DOHH2 (cell line): ENCODE measurements around the gene RELA.

ENCODE experiments used
- H3F3A ChIP-seq: fragments of 200-600 bp; sonication (generic), shearing (Covaris generic); 2 replicates; pipeline ENCODE4 v1.6.0; 2016; ENCODE audit warnings: antibody characterized with exemption, mild to moderate bottlenecking; ENCODE audit not compliant: control insufficient read depth, insufficient read depth
- H3K27ac ChIP-seq: fragments of 200-600 bp; sonication (generic); 2 replicates; pipeline ENCODE4 v1.5.1; 2014; ENCODE audit warnings: low read depth, mild to moderate bottlenecking, low read length, moderate library complexity
- H3K27me3 ChIP-seq: fragments of 200-600 bp; sonication (generic); 2 replicates; pipeline ENCODE4 v1.6.1; 2014; ENCODE audit warnings: mild to moderate bottlenecking, low read length, mixed read lengths; ENCODE audit not compliant: control insufficient read depth
- H3K36me3 ChIP-seq: fragments of 200-600 bp; sonication (generic); 2 replicates; pipeline ENCODE4 v1.6.1; 2014; ENCODE audit warnings: mild to moderate bottlenecking, low read length, moderate library complexity, mixed read lengths; ENCODE audit not compliant: control insufficient read depth
- H3K4me1 ChIP-seq: fragments of 200-600 bp; sonication (generic); 2 replicates; pipeline ENCODE4 v1.6.1; 2014; ENCODE audit warnings: mild to moderate bottlenecking, low read length, mixed read lengths; ENCODE audit not compliant: control insufficient read depth
- H3K4me2 ChIP-seq: fragments of 200-600 bp; sonication (generic); 2 replicates; pipeline ENCODE4 v1.6.0; 2014; ENCODE audit warnings: mild to moderate bottlenecking, low read length, moderate library complexity
- H3K4me3 ChIP-seq: fragments of 200-600 bp; sonication (generic); 2 replicates; pipeline ENCODE4 v1.5.1; 2014; ENCODE audit warnings: mild to moderate bottlenecking, low read length, mixed read lengths
- H3K79me2 ChIP-seq: fragments of 200-600 bp; sonication (generic); 2 replicates; pipeline ENCODE4 v1.6.1; 2014; ENCODE audit warnings: mild to moderate bottlenecking, low read length, mixed read lengths; ENCODE audit not compliant: control insufficient read depth
- H3K9me2 ChIP-seq: fragments of 200-600 bp; sonication (generic); replicated peaks from 2 replicates; pipeline ENCODE4 v1.6.1; 2014; ENCODE audit warnings: mild to moderate bottlenecking, low read length, mixed read lengths; ENCODE audit not compliant: control insufficient read depth
- H3K9me3 ChIP-seq: fragments of 200-600 bp; sonication (generic); 2 replicates; pipeline ENCODE4 v1.6.1; 2014; ENCODE audit warnings: antibody characterized with exemption, low read length, mixed read lengths; ENCODE audit not compliant: control insufficient read depth, insufficient read depth
- H4K20me1 ChIP-seq: fragments of 200-600 bp; sonication (generic); 2 replicates; pipeline ENCODE4 v1.6.0; 2014; ENCODE audit warnings: low read depth, mild to moderate bottlenecking, antibody characterized with exemption, low read length, moderate library complexity; ENCODE audit not compliant: control insufficient read depth, insufficient read depth
- CTCF ChIP-seq: fragments of 200-600 bp; sonication (generic); IDR thresholded peaks from one replicate; pipeline ENCODE4 v1.5.1; 2014; ENCODE audit warnings: antibody characterized with exemption, mild to moderate bottlenecking, low read depth, low read length; ENCODE audit not compliant: poor library complexity, severe bottlenecking
- EZH2phosphoT487 ChIP-seq: fragments of 200-600 bp; sonication (generic); IDR thresholded peaks from 2 replicates; pipeline ENCODE4 v1.6.1; 2017; ENCODE audit warnings: borderline replicate concordance, mild to moderate bottlenecking, antibody characterized with exemption, low read length, moderate library complexity, mixed read lengths

The RELA gene

DNA sequence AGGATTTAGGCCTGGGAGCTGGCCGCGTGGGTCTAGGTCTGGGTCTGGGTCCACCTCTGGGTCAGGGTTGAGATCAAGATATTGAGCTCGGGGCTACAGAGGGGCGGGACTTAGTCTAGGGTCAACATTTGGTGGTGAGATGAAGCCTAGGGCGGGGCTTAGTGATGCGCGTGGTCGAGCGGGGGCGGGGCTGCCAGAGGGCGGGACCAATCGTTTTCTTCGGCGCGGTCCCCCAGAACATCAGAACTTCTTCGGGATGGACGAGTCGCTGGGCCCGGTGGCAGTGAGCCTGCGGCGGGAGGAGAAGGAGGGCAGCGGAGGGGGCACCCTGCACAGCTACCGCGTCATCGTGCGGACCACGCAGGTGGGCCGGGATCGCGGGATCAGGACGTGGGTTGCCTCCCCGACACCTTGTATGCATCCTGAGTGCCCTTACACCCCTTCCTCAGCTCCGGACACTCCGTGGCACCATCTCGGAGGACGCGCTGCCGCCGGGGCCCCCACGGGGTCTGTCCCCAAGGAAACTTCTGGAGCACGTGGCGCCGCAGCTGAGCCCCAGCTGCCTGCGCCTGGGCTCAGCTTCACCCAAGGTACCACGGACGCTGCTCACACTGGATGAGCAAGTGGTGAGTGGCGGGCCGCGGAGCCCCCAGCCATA, 20.6 kb downstream of the RELA start:
- Histone ChIP-seq H3K36me3 (peaks cover 71% of the 10 kb centered on the region), H3K4me1 (peaks cover 44% of the 10 kb centered on the region), H3K27ac (no peak overlapping the region), H3K4me3 (no peak overlapping the region), H3K27me3 (no peaks in the 10 kb centered on the region), H4K20me1 (no peaks in the 10 kb centered on the region), H3F3A (peaks cover 25% of the 10 kb centered on the region), H3K9me2 (no peaks in the 10 kb centered on the region), H3K4me2 (peak overlapping the region; percentile 100; the same call in 1 of the 2 replicates), H3K79me2 (peaks cover 28% of the 10 kb centered on the region), H3K9me3 (no peaks in the 10 kb centered on the region)
- TF ChIP-seq EZH2phosphoT487: no peak
- no peak for TF ChIP-seq CTCF

- peaks cover 78% of the 10 kb centered on the region for H3K36me3 ChIP-seq
- peaks cover 28% of the 10 kb centered on the region for H3F3A ChIP-seq
- peaks cover 49% of the 10 kb centered on the region for H3K4me1 ChIP-seq
- H3K27ac ChIP-seq: peak overlapping the region; percentile 97
- H4K20me1 ChIP-seq: no peaks in the 10 kb centered on the region
- peak overlapping the region; percentile 100 for H3K4me2 ChIP-seq
- peaks cover 28% of the 10 kb centered on the region for H3K79me2 ChIP-seq
- no peaks in the 10 kb centered on the region for H3K9me2 ChIP-seq
- H3K4me3 ChIP-seq: peak overlapping the region; percentile 84
- TF ChIP-seq EZH2phosphoT487 (no peak), CTCF (no peak)
- no peaks in the 10 kb centered on the region for H3K9me3 ChIP-seq
- H3K27me3 ChIP-seq: no peaks in the 10 kb centered on the region
Observed at GRCh38 chr11:65641297-65642013, 21.3 kb downstream of the RELA start.

GRCh38 chr11:65640483-65641296, 22.0 kb downstream of the RELA start:
- Histone ChIP-seq H3K9me3 (no peaks in the 10 kb centered on the region), H3K4me2 (peak overlapping the region; percentile 100), H3K79me2 (peaks cover 28% of the 10 kb centered on the region), H3K27ac (peak overlapping the region; percentile 97), H3F3A (peaks cover 28% of the 10 kb centered on the region), H3K36me3 (peaks cover 79% of the 10 kb centered on the region), H3K9me2 (no peaks in the 10 kb centered on the region), H3K4me3 (peak overlapping the region; percentile 84), H3K4me1 (peaks cover 49% of the 10 kb centered on the region), H4K20me1 (no peaks in the 10 kb centered on the region), H3K27me3 (no peaks in the 10 kb centered on the region)
- TF ChIP-seq CTCF: no peak
- no peak for TF ChIP-seq EZH2phosphoT487
